ENCODE measurements around the gene JMJD4. TPM values are rescaled to one million over a fixed set of nuclear protein-coding genes. Genes with fewer than 3 reads are reported as not detected.

The JMJD4 gene
- total and polyA plus RNA-seq, 9 donors: 5.9 to 28.9 (median 26.2) TPM

DNA sequence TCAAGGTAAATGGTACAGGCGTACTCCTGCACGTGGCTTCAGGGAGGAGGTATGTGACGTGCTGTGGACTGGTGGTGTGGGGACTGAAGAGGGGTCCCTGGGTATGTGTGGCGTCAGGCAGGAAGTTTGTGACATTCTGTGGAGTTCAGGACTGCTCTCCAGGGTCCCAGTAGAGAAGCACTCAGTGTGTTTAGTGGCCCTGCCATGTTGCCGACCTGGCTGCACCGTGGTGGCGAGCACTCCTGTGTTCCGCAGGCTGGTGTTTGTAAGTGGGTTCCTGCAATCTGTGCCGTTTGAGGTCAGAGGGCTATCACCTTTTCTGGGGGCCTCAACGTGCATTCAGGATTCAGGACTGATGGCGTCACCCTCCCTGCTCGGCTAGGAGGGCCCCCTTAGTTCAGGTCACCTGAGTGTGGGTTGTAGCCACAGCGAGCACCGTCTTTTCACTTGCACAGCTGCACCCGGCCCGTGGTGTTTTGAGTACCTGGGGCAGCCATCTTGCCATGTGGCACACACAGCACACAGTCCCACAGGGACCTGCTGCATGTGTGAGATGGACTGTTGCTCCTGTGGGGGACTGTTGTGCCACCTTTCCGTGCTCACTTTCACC lies 26.6 kb upstream of the JMJD4 start:
- TF ChIP-seq, protein P1, sequence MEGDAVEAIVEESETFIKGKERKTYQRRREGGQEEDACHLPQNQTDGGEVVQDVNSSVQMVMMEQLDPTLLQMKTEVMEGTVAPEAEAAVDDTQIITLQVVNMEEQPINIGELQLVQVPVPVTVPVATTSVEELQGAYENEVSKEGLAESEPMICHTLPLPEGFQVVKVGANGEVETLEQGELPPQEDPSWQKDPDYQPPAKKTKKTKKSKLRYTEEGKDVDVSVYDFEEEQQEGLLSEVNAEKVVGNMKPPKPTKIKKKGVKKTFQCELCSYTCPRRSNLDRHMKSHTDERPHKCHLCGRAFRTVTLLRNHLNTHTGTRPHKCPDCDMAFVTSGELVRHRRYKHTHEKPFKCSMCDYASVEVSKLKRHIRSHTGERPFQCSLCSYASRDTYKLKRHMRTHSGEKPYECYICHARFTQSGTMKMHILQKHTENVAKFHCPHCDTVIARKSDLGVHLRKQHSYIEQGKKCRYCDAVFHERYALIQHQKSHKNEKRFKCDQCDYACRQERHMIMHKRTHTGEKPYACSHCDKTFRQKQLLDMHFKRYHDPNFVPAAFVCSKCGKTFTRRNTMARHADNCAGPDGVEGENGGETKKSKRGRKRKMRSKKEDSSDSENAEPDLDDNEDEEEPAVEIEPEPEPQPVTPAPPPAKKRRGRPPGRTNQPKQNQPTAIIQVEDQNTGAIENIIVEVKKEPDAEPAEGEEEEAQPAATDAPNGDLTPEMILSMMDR (IDR thresholded peaks at IDR 0.05): no peak
- TF ChIP-seq POLR2A (IDR thresholded peaks at IDR 0.05): no peak
- TF ChIP-seq EP300 (IDR thresholded peaks at IDR 0.05): no peak
- Histone ChIP-seq H3K4me1 (ENCODE audit: insufficient read depth) (peaks cover 2% of the 10 kb centered on the region), H3K4me3 (no peak overlapping the region), H3K27me3 (no peaks in the 10 kb centered on the region), H3K9me3 (no peaks in the 10 kb centered on the region), H3K27ac (peak overlapping the region in 1 of 2 donors; percentile 54), H3K36me3 (no peaks in the 10 kb centered on the region)
- no peak for DNase-seq
- intact Hi-C loops (cut with DNase I): loop anchor here (2.0 to 10.0 kb wide), 2 partner anchors 183 to 185 kb away; partner anchors contain the start of gene WNT9A (in 4 of the 4)
- WGBS, 3 donors: 78 to 85% (median 81%) methylated on average over 12 to 17 of the region's 17 CpGs

GRCh38 chr1:227760377-227760776 lies 25.3 kb upstream of the JMJD4 start:
- TF ChIP-seq POLR2A (IDR thresholded peaks at IDR 0.05) (no peak), EP300 (IDR thresholded peaks at IDR 0.05) (no peak)
- TF ChIP-seq, protein P1 (IDR thresholded peaks at IDR 0.05): no peak
- WGBS, 3 donors: 83 to 86% (median 83%) methylated on average over 9 of the region's 9 CpGs
- Histone ChIP-seq H3K27me3 (no peaks in the 10 kb centered on the region), H3K9me3 (no peaks in the 10 kb centered on the region), H3K4me3 (no peak overlapping the region), H3K27ac (peak overlapping the region in 1 of 2 donors; percentile 37), H3K4me1 (ENCODE audit: insufficient read depth) (peaks cover 2% of the 10 kb centered on the region), H3K36me3 (no peaks in the 10 kb centered on the region)
- DNase-seq: no peak
- intact Hi-C loops (cut with DNase I): loop anchor here in 1 of 4 donors (10.0 kb wide), 1 partner anchor 184 kb away; the partner anchor contains the start of gene WNT9A

GRCh38 chr1:227759341-227760300 lies 24.5 kb upstream of the JMJD4 start:
- H3K9me3 ChIP-seq: no peaks in the 10 kb centered on the region
- DNase-seq: peak; percentile 76 to 82 (median 78)
- peak overlapping the region in 1 of 2 donors; percentile 75 for H3K27ac ChIP-seq
- intact Hi-C loops (cut with DNase I): loop anchor here in 1 of 4 donors (10.0 kb wide), 1 partner anchor 185 kb away; the partner anchor contains the start of gene WNT9A
- no peak overlapping the region for H3K4me3 ChIP-seq
- H3K27me3 ChIP-seq: no peaks in the 10 kb centered on the region
- H3K36me3 ChIP-seq: no peaks in the 10 kb centered on the region
- TF ChIP-seq, protein P1 (IDR thresholded peaks at IDR 0.05): no peak
- TF ChIP-seq POLR2A (IDR thresholded peaks at IDR 0.05) (no peak), EP300 (IDR thresholded peaks at IDR 0.05) (no peak)
- H3K4me1 ChIP-seq (ENCODE audit: insufficient read depth): peaks cover 2% of the 10 kb centered on the region
- WGBS, 3 donors: 50 to 75% (median 52%) methylated on average over 15 of the region's 15 CpGs

DNA sequence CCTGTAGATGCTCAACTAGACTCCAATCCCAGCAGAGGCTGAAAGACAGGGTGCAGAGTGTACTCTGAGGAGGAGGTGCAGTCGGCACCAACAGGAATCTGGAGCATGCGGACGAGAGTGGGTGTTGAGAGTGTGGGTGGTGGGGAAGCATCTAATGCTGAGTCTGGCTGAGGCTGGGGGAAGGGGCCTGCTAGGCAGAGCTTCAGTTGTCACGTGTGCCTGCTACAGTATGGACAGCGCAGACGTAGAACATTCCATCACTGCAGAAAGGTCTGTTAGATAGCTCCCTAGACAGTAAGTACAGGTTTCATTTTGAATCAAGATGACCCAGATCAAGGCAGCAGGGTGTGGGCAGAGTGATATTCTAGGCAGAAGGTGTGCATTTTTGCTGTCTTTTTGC lies 23.3 kb upstream of the JMJD4 start:
- intact Hi-C loops (cut with DNase I): no loop called here
- no peak for DNase-seq
- Histone ChIP-seq H3K27me3 (no peaks in the 10 kb centered on the region), H3K4me3 (no peak overlapping the region), H3K36me3 (no peaks in the 10 kb centered on the region), H3K27ac (peak overlapping the region in 1 of 2 donors; percentile 68), H3K4me1 (ENCODE audit: insufficient read depth) (peaks cover 13% of the 10 kb centered on the region), H3K9me3 (no peaks in the 10 kb centered on the region)
- WGBS, 3 donors: 64 to 75% (median 74%) methylated on average over 6 of the region's 6 CpGs
- TF ChIP-seq, protein P1 (IDR thresholded peaks at IDR 0.05): no peak
- no peak for TF ChIP-seq POLR2A (IDR thresholded peaks at IDR 0.05)
- TF ChIP-seq EP300 (IDR thresholded peaks at IDR 0.05): no peak
